ENCODE measurements around the gene TCHH. TPM values are rescaled to one million over a fixed set of nuclear protein-coding genes. Genes with fewer than 3 reads are reported as not detected.

TCHH gene
- total RNA-seq, 1 donor from 2014 or later: not detected

GRCh38 chr1:152072311-152072710, 42.9 kb downstream of the TCHH start:
- H3K27me3 Mint-ChIP-seq (ENCODE audit: insufficient read depth): peaks cover 35% of the 10 kb centered on the region
- no peak overlapping the region for H3K27ac Mint-ChIP-seq
- intact Hi-C loops (cut with micrococcal nuclease): no loop called here
- no peak for DNase-seq (ENCODE audit: low spot score)
- no peaks in the 10 kb centered on the region for H3K36me3 Mint-ChIP-seq (ENCODE audit: low read depth)
- no peaks in the 10 kb centered on the region for H3K4me1 Mint-ChIP-seq (ENCODE audit: low read depth)
- no peaks in the 10 kb centered on the region for H3K9me3 Mint-ChIP-seq
- no peak overlapping the region for H3K4me3 Mint-ChIP-seq

- Mint-ChIP-seq H3K36me3 (ENCODE audit: low read depth) (no peaks in the 10 kb centered on the region), H3K4me1 (ENCODE audit: low read depth) (no peaks in the 10 kb centered on the region), H3K9me3 (no peaks in the 10 kb centered on the region), H3K27me3 (ENCODE audit: insufficient read depth) (peaks cover 32% of the 10 kb centered on the region), H3K4me3 (no peak overlapping the region), H3K27ac (no peak overlapping the region)
- no peak for DNase-seq (ENCODE audit: low spot score)
- intact Hi-C loops (cut with micrococcal nuclease): no loop called here
Observed at GRCh38 chr1:152071123-152071522, 44.1 kb downstream of the TCHH start.

- intact Hi-C loops (cut with micrococcal nuclease): no loop called here
- no peak for DNase-seq (ENCODE audit: low spot score)
- no peak overlapping the region for H3K4me3 Mint-ChIP-seq
- H3K9me3 Mint-ChIP-seq: no peaks in the 10 kb centered on the region
- no peak overlapping the region for H3K27ac Mint-ChIP-seq
- no peaks in the 10 kb centered on the region for H3K36me3 Mint-ChIP-seq (ENCODE audit: low read depth)
- peaks cover 27% of the 10 kb centered on the region for H3K27me3 Mint-ChIP-seq (ENCODE audit: insufficient read depth)
- no peaks in the 10 kb centered on the region for H3K4me1 Mint-ChIP-seq (ENCODE audit: low read depth)
Observed at GRCh38 chr1:152067929-152068328, 47.3 kb downstream of the TCHH start.

- H3K9me3 Mint-ChIP-seq: no peaks in the 10 kb centered on the region
- no peaks in the 10 kb centered on the region for H3K36me3 Mint-ChIP-seq (ENCODE audit: low read depth)
- no peak overlapping the region for H3K27ac Mint-ChIP-seq
- H3K4me1 Mint-ChIP-seq (ENCODE audit: low read depth): no peaks in the 10 kb centered on the region
- DNase-seq (ENCODE audit: low spot score): no peak
- H3K4me3 Mint-ChIP-seq: no peak overlapping the region
- intact Hi-C loops (cut with micrococcal nuclease): no loop called here
- H3K27me3 Mint-ChIP-seq (ENCODE audit: insufficient read depth): peaks cover 26% of the 10 kb centered on the region
Observed at GRCh38 chr1:152067150-152067549, 48.1 kb downstream of the TCHH start.

GRCh38 chr1:152061952-152062351, 53.3 kb downstream of the TCHH start:
- DNase-seq (ENCODE audit: low spot score): no peak
- H3K4me3 Mint-ChIP-seq: no peak overlapping the region
- no peaks in the 10 kb centered on the region for H3K9me3 Mint-ChIP-seq

More at GRCh38 chr1:152061952-152062351, 53.3 kb downstream of the TCHH start:
- Mint-ChIP-seq H3K4me1 (ENCODE audit: low read depth) (no peaks in the 10 kb centered on the region), H3K36me3 (ENCODE audit: low read depth) (no peaks in the 10 kb centered on the region), H3K27me3 (ENCODE audit: insufficient read depth) (peaks cover 16% of the 10 kb centered on the region), H3K27ac (no peak overlapping the region)
- intact Hi-C loops (cut with micrococcal nuclease): no loop called here

Other genes with a start within 250 kb of the TCHH start
- 24.7 and 27.5 TPM in 2 replicates for gene THEM4, start 205.9 kb downstream of the TCHH start, total RNA-seq
- 105 and 106 TPM in 2 replicates for gene S100A10, start 121.6 kb downstream of the TCHH start, total RNA-seq
- gene S100A11, start 78.4 kb downstream of the TCHH start, total RNA-seq: 203 and 205 TPM in 2 replicates
- gene TCHHL1, start 26.4 kb downstream of the TCHH start, total RNA-seq: not detected in 2 replicates
- not detected in 2 replicates for gene RPTN, start 43.8 kb upstream of the TCHH start, total RNA-seq
- gene HRNR, start 108.7 kb upstream of the TCHH start, total RNA-seq: not detected in 2 replicates
- gene FLG, start 209.8 kb upstream of the TCHH start, total RNA-seq: not detected in 2 replicates
- not detected in 2 replicates for gene FLG2, start 244.6 kb upstream of the TCHH start, total RNA-seq

All from activated T-helper 1 cell treated with anti-CD3 and anti-CD28 coated beads, Interleukin-12 subunit alpha, Interleukin-12 subunit beta, Interleukin-2, Interleukin-4 antibody, amounts not matched to agents 30 ng/mL and 10 ng/mL and 1 ng/mL, durations not matched to agents 14 hours and 24 hours and 36 hours (primary cell).